ENCODE results near the gene GOLGB1.

The GOLGB1 gene

DNA sequence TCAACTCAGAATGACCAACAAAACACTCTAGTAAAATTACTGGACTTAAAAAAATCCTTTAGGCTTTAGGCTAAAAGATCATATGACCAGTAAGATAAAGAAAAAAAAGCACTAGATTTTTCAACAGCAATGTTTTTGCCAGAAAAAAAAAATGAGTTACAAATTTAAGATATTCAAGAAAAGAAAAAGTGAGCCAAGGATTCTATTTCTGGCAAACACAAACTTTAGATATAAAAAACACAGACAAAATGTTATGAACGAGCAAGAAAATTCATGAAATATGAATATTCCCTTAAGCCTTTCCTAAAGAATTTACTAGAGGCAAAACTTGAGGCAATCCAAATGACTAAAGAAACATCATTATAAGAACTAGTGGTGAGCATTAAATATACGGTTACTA is 8.6 kb downstream of the GOLGB1 start:
- no peak for TF ChIP-seq ZFX (IDR thresholded peaks at IDR 0.05; ENCODE audit: borderline replicate concordance)
- TF ChIP-seq, protein P1, sequence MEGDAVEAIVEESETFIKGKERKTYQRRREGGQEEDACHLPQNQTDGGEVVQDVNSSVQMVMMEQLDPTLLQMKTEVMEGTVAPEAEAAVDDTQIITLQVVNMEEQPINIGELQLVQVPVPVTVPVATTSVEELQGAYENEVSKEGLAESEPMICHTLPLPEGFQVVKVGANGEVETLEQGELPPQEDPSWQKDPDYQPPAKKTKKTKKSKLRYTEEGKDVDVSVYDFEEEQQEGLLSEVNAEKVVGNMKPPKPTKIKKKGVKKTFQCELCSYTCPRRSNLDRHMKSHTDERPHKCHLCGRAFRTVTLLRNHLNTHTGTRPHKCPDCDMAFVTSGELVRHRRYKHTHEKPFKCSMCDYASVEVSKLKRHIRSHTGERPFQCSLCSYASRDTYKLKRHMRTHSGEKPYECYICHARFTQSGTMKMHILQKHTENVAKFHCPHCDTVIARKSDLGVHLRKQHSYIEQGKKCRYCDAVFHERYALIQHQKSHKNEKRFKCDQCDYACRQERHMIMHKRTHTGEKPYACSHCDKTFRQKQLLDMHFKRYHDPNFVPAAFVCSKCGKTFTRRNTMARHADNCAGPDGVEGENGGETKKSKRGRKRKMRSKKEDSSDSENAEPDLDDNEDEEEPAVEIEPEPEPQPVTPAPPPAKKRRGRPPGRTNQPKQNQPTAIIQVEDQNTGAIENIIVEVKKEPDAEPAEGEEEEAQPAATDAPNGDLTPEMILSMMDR (IDR thresholded peaks at IDR 0.05): no peak
- no peak overlapping the region for H3K27ac ChIP-seq

DNA sequence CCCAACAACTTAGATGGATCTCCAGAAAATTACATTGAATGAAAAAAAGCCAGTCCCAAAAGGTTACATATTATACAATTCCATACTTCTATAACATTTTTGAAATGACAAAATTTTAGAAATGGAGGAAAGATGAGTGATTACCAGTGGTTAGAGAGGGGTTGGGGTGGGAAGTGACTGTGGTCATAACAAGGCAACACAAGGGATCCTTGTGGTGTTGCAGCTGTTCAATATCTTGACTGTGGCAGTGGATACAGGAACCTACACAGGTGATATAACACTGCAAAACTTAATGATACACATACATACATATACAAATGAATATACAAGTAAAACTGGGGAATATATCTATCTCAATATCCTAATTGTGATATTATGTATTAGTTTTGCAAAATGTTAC is 9.6 kb downstream of the GOLGB1 start:
- no peak for TF ChIP-seq ZFX (IDR thresholded peaks at IDR 0.05; ENCODE audit: borderline replicate concordance)
- TF ChIP-seq, protein P1 (IDR thresholded peaks at IDR 0.05): no peak
- no peak overlapping the region for H3K27ac ChIP-seq

DNA sequence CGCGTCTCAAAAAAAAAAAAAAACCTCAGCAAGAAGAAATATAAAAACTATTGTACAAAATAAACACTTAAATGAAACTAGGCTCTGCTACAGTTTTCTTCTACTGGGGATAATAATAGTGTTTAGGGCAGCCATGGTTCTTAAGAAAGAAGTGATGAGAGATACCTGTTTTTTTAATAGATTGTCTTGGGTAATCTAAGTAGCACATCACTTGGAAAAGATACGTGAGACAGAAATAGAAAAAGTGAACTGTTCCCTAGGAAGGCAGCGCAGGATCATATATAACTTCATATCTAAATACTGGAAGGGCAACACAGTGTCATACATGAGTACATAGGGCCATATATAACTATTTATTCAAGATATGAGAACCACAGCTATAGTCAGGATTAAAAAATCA is 11.9 kb downstream of the GOLGB1 start:
- H3K27ac ChIP-seq: no peak overlapping the region
- TF ChIP-seq, protein P1 (IDR thresholded peaks at IDR 0.05): no peak
- no peak for TF ChIP-seq ZFX (IDR thresholded peaks at IDR 0.05; ENCODE audit: borderline replicate concordance)

DNA sequence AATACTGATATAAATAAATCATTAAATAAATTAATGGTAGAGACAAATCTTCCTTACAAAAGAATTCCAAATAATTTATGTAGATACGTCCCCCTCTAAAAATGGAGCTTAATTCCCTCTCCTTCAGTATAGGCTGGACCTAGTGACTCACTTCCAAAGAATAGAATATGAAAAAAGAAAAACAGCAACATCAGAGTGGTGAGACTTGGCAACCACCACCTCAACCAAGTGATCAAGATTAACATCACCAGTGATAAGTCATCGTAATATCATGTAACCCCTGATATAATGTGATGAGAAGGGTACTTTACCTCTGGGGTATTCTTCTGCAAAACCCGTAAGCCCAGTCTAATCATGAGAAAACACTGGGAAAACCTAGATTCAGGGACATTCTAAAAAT is 13.4 kb downstream of the GOLGB1 start:
- TF ChIP-seq, protein P1 (IDR thresholded peaks at IDR 0.05): no peak
- no peak for TF ChIP-seq ZFX (IDR thresholded peaks at IDR 0.05; ENCODE audit: borderline replicate concordance)
- no peak overlapping the region for H3K27ac ChIP-seq

DNA sequence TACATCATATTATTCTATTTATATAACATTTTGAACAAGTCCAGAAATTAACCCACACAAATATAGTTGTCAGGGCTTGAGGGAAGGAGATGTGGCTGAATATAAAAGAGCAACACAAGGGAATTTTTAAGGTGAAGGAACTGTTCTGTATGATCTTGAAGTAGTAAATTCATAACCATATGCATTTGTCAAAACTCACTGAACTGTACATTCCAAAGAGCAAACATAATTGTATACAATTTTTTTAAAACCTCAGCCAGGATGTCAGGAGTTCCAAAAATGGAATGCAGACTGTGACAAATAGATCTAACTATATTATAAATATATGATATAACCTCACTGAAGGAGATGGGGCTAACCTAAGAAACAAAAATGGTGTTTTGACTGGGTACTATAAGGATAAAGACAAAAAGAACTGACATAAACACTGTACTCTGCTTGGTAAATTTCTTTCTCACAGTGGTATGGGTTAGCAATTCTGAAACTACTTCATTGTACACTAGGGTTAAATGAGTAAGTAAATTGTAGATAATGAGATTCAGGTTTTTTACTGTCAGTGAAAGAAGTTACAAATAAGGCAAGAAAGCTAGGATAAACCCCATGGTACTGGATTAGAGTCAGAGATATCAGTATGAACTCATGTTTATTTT is 14.4 kb downstream of the GOLGB1 start:
- no peak for TF ChIP-seq ZFX (IDR thresholded peaks at IDR 0.05; ENCODE audit: borderline replicate concordance)
- TF ChIP-seq, protein P1 (IDR thresholded peaks at IDR 0.05): no peak
- H3K27ac ChIP-seq: no peak overlapping the region

DNA sequence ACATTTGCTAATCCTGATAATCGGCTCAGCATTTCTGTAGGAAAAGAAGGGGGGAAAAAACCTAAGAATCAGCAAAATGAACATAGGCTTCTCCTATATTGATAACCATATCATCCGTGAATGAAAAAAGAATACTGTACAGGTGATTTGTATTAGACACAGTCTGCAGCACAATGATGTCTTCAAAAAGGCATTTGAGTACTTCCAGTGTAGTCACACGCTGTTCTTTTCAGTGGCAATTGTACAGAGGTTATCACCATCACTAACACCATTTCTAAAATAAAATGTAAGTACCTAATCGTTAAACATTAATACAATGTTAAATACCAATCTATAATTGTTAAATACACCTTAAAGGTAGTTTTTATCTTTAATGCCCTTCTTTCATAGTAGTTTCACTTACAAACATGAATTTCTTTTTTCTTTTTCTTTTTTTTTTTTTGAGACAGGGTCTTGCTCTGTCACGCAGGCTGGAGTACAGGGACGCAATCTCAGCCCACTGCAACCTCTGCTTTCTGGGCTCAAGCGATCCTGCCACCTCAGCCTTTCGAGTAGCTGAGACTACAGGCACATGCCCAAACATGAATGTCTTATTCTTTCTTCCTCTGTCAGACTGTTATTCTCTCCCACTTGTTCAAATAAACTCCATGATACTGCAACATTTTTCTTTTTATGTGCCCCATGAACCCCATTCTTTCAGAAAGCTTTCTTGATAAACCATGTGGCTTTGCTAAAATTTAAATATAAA is 18.4 kb downstream of the GOLGB1 start:
- TF ChIP-seq ZFX (IDR thresholded peaks at IDR 0.05; ENCODE audit: borderline replicate concordance): no peak
- TF ChIP-seq, protein P1 (IDR thresholded peaks at IDR 0.05): no peak
- no peak overlapping the region for H3K27ac ChIP-seq

DNA sequence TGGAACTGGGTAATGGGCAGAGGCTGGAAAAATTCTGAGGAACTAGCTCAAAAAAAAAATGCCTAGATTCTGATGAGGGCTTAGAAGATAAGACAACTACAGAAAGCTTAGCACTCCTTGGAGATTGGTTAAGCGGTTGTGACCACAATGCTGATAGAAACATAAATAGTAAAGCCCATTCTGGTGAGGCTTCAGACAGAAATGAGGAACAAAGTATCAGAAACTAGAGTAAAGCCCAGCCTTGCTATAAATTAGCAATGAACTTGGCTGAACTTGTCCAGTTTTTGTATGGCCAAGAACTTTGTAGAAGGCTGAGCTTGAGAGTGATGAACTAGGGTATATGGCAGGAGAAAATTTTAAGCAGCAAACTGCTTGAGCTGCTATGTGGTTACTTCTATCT is 25.4 kb downstream of the GOLGB1 start:
- no peak overlapping the region for H3K27ac ChIP-seq
- no peak for TF ChIP-seq ZFX (IDR thresholded peaks at IDR 0.05; ENCODE audit: borderline replicate concordance)

All from 22Rv1 (cell line).